Left hindlimb (tissue), 1 donor: ENCODE data around the gene LOXL3.

Source experiments
- DNase-seq: peaks from one replicate; pipeline ENCODE4 v3.0.0-alpha.2; 2018

Gene LOXL3, protein sequence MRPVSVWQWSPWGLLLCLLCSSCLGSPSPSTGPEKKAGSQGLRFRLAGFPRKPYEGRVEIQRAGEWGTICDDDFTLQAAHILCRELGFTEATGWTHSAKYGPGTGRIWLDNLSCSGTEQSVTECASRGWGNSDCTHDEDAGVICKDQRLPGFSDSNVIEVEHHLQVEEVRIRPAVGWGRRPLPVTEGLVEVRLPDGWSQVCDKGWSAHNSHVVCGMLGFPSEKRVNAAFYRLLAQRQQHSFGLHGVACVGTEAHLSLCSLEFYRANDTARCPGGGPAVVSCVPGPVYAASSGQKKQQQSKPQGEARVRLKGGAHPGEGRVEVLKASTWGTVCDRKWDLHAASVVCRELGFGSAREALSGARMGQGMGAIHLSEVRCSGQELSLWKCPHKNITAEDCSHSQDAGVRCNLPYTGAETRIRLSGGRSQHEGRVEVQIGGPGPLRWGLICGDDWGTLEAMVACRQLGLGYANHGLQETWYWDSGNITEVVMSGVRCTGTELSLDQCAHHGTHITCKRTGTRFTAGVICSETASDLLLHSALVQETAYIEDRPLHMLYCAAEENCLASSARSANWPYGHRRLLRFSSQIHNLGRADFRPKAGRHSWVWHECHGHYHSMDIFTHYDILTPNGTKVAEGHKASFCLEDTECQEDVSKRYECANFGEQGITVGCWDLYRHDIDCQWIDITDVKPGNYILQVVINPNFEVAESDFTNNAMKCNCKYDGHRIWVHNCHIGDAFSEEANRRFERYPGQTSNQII

DNA sequence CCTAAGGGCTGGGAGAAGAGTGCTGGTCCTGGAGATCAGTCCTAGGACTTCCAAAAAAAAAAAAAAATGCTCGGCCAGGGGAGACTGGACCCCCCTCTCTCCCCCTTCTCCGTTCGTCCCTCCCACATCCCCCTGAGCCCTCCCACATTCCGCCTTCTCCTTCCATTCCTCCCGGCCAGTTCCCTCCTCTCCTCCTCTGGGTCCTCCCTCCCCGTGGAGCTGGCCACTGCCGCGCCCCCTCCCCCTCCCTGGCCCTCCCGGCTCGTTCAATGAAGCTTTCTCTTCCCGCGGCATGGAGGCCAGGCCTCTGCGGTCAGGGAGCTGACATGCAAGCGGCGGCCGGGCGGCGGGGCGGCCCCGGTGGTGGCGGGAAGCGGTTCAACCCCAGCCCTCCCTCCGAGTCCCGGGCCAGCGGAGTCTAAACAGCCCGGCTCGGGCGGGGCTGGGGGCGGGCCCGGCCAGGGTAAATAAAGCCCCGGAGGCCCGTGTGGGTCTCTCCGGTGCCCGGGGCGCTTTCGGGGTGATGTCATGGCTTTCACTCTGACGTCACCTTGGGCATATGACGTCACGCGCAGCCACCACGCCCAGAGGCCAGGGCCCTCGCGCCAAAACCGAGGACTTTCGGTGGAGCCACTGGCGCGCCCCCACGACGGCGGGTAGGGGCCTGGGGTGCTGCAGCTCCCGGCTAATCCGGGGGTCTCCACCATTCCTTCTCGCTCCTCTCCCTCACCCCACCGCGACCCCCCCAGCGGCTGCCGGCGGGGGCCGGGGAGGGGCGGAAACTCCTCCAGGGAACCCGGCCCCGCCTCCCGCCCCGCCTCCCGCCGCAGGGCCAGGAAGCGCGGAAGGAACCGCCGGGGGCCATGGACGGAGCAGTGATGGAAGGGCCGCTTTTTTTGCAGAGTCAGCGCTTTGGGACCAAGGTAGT is at the start of gene LOXL3, which contains the start of gene DOK1:
Gene LOXL3 (minus strand): TSS at position 51 of the 928 bp plus-strand sequence. CDS start 1,308 bp downstream, outside the sequence.
Gene DOK1 (plus strand): TSS at position 829 of the 928 bp plus-strand sequence. CDS start 35 bp downstream, at position 864.
- DNase-seq = peak; percentile 94

DNA sequence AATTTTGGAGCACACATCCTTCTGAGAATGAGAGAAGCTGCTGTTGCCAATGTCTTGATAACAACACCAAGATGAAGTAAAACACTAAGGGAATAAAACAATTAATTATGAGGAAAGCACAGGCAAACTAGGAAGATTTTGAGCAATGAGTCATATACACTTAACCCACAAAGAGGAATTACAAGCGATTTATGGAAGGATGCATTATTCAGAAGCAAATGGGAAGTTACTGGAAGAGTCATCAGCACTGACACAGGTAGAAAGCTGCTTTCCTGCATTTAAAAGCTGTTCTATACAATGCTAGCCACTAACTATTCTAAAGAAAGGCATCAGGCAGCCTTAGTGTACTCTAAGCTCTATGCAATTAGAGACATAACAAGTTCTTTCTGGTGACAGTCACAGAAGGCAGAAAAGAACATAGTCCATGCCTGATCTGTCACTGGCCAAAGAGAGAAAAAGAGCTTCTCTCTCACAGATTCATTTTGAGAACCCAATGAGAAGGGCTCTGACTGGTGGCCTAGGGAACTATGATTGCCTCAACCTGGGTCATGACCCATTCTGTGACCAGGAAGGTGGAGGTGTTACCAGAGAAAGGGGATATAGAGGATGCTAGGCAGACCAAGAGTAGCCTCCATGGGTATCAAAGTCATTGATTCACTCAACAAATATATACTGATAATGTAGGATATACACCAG is 49.0 kb upstream of the LOXL3 start:
- no peak for DNase-seq

DNA sequence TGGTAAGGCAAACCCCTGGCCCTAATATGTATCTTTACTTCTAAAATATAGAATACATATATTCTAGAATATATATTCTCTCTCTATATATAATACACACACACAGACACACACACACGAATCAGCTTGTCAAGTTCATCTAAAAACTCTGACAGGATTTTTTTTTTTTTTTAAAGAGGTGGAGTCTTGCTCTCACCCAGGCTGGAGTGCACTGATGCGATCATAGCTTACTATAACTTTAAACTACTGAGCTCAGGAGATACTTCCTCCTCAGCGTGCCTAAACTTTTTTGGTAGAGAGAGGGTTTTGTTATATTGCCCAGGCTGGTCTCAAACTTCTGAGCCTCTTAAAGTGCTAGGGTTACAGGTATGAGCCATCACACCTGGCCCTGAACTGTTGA is 45.9 kb upstream of the LOXL3 start:
- DNase-seq = no peak

DNA sequence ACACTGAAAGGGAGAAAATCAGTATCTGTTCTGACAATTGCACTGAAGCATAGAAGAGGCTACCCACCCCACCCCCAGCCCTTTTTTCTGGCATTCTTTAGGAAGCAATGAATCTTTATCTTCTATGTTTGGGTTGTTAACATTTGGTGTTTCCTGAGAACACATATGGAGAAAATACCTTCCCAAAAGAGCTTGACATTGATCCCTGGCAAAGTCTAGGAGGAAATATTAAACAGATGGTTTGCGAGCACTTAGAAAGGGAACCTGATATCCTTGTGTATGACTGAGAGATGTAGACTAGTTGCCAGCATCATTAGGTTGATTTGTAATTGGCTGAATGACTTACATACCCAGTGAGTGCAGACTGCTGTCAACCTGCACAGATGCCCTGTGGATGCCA is 43.7 kb upstream of the LOXL3 start:
- no peak for DNase-seq

DNA sequence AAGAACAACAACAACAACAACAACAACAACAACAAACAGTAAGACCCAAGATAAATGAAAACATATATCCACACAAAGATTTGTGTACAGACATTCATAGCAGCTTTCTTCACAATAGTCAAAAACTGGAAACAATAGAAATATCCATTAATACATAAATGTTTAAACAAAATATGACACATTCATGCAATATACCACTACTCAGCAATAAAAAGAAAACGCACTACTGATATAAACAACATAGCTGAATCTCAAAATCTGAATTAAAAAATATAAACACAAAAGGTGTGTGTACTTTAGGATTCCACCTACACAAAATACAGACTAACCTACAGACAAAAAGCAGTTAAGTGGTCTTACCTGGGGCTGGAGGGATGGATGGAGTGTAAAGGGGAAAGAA is 42.8 kb upstream of the LOXL3 start:
- DNase-seq = no peak

DNA sequence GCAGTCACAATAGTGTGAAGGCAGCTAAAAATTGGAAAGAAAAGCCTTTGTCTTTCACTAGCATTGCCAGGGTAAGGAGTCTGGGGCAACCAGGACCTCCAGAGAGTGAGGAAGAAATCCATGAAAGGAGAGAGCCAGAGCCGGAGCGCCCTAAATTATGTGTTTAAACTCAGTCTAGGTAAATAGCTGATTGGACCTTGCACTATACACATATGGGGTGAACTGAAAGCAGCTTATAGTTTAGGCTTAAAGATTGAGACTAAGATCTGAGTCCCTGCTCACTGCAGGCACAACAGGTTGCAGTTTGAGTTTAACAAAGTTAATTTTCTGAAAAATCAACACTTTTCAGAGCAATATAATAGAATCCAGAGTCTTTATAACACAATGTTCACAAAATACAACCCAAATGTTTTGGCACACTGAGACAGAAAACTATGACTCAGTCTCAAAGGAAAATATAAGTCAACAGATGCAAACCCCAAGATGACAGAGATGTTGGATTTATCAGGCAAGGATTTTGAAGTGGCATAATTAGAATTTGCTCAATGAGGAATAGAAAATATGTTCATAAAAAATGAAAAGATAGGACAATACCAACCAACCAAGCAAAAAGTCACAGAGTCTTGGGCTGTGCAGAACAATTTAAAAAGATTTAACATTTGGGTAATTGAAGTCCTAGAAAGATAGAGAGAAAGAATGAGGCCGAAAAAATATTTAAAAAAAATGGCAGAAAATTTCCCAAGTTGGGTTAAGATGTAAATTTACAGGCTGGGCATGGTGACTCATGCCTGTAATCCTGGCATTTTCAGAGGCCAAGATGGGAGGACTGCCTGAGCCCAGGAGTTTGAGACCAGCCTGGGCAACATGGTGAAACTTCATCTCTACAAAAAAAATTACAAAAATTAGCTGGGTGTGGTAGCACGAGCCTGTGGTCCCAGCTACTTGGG is 40.4 kb upstream of the LOXL3 start:
- no peak for DNase-seq

DNA sequence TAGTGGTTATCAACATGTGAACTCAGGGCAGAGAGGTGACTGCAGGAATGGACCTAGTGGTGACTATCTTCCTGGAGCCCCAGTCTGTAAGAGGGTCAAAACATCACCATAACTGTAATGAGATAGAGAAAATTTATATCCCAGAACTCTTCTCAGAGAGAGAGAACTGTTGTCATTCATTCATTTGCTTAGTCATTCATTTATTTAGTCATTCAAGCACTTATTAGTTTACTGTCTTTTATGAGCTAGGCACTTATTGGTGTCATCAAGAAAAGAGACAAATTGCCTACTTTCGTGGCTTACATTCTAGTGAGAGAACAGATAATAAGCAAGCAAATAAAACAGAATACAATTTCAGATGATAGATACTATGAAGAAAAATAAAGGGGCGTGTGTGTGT is 34.9 kb upstream of the LOXL3 start:
- DNase-seq = no peak

DNA sequence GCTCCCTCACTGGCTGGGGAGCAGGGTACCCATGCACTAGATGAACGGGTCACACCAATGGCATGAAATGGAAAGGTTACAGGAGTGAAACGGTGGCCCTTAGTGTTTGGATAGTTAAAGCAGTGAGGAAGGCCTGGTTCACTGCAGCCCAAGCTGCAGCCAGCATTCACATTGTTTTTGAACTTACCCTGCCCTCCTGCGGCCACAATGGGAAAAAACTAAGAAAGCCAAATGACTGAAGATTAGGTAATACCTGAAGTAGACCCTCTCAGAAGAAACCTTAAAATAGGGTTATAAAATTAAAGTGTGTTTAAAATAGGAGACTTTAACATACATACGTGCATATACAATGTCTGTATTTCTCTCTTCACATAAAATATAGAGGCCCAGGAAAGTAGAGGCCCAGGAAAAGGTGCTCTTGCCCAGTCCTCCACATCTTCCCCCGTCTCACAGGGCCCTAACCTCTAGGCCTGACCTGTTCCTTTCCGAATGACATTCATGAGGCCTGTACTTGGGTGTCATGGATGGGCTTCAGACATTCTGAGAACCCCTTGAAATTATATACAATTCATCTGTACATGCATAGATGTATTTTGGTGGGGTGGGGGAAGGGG is 34.0 kb upstream of the LOXL3 start:
- peak; percentile 70 for DNase-seq

DNA sequence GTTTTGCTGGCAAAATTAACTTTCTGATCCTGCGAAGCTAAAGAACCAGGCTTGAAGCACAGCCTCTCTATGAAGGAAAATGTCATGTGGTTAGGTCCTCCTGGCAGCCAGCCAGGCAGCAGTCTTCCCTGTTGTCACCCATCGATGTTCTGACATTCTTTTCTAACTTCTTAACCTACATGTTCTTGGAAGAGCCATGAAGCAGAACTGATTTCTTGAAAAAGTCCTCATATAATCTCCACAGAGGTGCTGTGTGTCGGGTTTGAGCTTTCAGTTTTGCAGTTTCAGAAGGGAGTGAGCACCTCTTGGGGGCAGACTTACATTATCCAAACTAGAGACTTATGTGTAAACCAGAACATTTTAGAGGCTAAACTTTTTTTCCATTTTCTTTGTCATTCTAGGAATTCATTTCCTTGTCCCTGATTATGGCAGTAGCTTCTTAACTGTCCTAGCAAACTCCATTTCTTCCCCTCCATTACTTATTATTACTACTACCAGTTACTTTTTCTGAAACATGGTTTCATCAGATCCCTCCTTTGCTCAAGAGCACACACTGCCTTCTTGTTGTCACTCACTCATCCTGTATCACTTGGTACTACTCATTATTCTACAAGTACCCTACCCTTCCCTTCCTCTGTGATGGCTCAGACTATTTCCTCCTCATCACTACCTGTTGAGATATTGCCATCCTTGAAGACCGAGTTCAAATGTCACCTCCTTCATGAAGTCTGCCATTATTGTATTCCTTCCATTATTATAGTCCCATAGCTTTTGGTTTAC is 31.9 kb upstream of the LOXL3 start:
- DNase-seq = no peak

DNA sequence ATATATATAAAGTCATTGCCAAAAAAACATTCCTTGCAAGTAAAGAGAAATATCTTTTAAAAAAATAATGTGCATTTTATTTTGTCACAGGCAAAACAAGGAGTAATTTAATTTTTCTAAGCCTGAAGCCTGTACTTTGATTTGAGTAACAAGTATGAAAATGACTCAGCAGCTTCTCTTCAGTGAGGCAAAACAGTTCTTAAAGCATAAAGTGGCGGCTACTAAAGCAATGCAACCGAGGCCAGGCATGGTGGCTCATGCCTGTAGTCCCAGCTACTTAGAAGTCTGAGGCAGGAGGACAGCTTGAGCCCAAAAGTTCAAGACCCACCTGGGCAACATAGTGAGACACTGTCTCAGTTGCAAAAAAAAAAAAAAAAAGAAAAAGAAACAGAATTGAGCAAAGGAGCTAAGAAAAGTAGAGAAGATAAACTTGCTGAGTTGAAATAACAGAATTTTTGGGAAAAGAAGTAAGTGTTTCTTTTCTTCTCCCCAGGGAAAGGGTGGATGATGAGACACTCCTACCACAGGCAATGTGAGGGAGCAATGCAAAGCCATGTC is 30.4 kb upstream of the LOXL3 start:
- DNase-seq = no peak

DNA sequence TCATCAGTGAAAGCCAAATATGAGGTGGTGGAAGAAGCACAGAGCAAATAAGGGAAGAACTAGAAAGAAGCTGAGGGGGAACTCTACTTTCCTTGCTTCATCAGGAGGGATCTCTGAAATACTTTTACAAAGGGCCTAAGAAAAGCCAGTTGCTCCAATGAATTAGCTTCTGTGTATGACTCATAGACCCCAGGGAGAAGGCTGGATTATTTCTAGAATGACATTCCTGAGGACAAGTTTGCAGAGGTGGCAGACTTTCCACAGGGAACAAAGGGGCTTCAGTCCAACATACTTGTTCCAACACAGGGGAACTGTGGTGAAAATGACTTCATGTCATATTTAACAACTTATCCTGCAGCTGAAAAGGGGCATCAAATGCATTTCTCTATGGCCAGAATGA is 29.8 kb upstream of the LOXL3 start:
- DNase-seq = no peak

DNA sequence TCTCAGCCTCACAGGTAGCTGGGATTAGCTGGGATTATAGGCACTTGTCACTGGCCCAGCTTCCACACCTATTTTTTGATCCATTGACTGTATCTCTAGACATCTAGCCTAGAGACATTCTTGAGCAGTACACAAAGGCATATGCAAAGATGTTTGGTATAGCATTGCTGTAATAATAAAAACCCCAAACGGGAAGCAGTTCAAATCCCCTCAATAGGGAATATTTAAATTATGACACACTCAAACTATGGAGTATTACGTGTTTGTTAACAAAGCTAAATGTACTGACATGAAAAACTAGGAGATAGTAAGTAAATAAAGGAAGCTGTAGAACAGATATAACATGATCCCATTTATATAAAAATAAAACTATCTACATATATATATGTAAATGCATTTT is 28.4 kb upstream of the LOXL3 start:
- no peak for DNase-seq

DNA sequence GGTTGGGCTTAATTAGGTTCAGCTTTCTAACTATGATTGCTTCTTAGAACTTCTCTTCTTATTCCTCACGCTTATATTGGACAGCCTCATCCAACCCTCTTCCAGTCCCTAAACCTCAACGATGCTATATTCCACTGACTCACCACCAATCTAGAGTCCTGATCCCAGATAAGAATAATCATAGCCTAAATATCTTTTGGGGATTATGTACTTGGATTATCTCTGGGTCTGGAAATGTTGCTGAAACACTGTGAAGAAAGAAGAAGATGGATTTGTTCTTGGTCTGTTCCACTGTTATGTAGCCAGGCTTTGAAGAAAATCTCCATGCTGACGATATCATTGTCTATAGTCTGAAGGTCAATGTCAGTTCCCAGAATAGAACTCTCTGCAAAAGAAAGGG is 27.7 kb upstream of the LOXL3 start:
- no peak for DNase-seq

DNA sequence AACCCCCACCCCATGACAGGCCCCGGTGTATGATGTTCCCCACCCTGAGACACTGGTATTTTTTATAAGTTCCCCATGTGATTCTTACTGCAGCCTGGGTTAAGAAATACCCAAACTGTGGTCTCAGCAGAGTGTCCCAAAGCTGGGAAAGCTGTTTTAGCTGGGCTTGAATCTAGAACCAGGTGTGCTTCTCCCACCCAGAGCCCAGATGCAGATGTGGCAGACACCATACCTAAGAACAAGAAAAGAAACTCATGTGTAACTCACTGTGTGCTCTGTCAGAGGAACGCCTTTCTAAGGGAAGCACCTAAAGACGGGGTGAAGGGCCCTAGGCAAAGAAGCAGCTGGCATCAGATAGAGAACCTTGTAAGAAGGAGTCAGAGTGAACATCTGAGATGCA is 24.7 kb upstream of the LOXL3 start:
- DNase-seq = no peak

DNA sequence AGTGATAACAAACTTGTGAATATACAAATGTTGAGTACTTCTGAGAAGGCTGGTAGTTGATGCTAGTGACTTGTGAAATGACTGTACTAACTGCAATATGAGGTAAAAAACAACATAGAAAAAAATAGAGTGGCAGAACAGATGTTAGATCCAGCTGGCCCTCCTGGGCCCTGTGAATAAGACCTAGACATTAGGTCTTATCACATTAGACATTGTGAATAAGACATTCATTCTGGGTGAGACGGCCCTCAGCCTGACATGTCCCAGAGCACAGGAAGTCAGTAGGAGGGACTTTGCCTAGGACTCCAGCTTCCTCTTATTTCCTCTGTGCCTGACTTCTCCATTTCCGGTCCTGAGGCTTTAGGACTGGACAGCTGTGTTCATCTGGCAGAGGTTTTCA is 23.7 kb upstream of the LOXL3 start:
- DNase-seq = no peak

DNA sequence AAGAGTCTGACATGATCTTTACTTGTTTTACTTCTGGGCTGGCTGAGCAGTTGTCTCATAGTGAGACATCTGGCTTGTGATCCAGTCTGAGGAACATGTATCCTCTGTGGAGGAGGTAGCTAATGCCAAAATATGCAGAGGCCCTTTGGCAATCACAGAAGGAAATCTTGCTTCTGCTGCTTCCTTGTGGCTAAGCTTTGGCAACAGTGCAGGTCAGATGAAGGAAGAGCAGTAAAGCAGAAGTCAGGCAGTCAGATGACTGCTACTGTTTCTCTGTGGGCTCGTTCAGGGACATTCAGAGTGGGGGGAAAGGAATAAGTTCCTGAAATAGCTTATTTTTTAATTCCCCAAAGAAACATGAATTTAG is 23.1 kb upstream of the LOXL3 start:
- DNase-seq = no peak

DNA sequence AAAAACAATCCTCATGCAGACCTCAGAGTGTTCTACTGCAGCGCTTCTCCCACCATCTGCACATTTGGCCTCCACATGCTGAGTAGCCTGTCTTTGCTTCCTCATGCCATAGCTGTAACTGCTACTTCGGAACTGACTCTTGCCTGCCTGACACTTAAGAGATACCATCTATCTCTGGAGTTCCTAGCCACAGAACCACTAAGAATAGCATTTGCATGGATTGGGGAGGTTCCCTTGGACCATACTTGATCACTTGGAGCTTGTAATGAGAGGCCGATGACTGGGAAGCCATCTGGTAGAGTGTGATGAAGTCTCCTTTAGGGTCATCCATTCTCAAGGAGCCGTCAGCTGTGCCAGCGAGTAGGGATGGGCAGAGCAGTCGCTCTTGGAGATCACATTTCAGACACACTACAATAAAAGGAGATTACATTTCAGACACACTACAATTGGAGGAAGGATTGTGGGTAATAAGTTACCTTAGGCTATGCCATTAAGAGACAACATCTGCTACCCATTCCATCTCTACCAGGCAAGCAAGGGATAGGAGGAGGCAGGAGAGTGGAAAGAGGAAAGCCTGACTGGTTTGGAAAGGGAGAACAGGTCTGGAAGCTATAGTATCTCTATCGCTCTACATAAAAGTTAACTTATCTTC is 22.6 kb upstream of the LOXL3 start:
- no peak for DNase-seq

DNA sequence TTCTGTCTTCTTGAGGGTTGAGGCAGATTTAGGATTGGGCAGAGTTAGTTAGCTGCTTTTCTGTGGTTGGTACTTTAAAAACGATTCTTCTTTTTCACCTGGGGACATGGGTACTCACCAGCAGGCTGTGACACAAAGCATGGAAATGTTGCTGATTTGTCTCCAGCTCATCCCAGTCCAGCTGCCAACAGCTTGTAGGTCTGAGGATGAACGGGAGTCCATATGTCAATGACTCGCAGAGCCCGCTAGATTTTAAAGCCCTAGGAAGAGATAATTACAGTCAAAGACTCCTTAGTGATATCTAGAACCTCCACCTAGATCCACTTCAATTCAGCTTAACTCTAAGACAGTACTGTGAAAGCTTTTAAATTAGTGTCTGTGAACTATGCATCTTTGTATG is 21.6 kb upstream of the LOXL3 start:
- no peak for DNase-seq
